Measurements from ENCODE around the gene RNASEH2A.
"Not testable (repeated sequence)": the region's sequence is repeated elsewhere in the genome, so short reads cannot be mapped to it uniquely, and the experiment has no call there.

Gene RNASEH2A

DNA sequence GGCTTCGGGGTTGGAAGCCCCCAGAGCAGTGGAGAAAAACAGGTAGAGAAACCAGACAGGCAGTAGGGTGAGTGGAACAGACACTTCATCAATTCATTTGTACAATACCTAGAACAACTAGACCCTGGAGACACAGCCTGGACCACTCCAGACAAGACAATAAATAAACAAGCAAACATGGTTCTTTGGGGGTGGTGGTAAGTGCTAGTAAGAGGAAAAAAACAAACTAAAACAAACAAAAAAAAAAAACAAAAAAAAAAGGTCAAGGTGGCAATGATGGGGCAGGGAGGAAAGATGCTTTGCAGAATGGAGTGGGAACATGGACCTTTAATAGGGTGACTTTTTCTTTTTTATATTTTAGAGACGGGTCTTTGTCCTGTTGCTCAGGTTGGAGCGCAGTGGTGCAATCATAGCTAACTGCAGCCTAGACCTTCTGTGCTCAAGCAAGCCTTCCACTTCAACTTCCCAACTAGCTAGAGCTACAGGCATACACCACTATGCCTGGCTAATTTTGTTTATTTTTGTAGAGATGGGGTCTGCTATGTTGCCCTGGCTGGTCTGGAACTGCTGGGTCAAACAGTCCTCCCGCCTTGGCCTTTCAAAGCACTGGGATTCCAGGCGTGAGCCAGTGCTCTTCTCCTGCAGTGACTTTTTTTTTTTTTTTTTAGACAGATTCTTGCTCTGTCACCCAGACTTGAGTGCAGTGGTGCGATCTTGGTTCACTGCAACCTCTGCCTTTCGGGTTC lies 12.0 kb upstream of the RNASEH2A start:
- Mint-ChIP-seq H3K9me3 (no peaks in the 10 kb centered on the region), H3K4me3 (peak overlapping the region; percentile 77), H3K27me3 (no peaks in the 10 kb centered on the region), H3K36me3 (no peaks in the 10 kb centered on the region), H3K27ac (peak overlapping the region; percentile 99), H3K4me1 (peaks cover 26% of the 10 kb centered on the region)
- no peak for ATAC-seq (ENCODE audit: low read depth)
- DNase-seq (ENCODE audit: low spot score in 2 of 2) = no peak

GRCh38 chr19:12794971-12795381 lies 11.4 kb upstream of the RNASEH2A start:
- H3K27me3 Mint-ChIP-seq = no peaks in the 10 kb centered on the region
- DNase-seq (ENCODE audit: low spot score in 2 of 2) = no peak
- ATAC-seq (ENCODE audit: low read depth) = no peak
- H3K4me3 Mint-ChIP-seq = no peak overlapping the region
- H3K36me3 Mint-ChIP-seq = no peaks in the 10 kb centered on the region
- no peaks in the 10 kb centered on the region for H3K9me3 Mint-ChIP-seq
- H3K27ac Mint-ChIP-seq = peak overlapping the region; percentile 99
- peaks cover 26% of the 10 kb centered on the region for H3K4me1 Mint-ChIP-seq

DNA sequence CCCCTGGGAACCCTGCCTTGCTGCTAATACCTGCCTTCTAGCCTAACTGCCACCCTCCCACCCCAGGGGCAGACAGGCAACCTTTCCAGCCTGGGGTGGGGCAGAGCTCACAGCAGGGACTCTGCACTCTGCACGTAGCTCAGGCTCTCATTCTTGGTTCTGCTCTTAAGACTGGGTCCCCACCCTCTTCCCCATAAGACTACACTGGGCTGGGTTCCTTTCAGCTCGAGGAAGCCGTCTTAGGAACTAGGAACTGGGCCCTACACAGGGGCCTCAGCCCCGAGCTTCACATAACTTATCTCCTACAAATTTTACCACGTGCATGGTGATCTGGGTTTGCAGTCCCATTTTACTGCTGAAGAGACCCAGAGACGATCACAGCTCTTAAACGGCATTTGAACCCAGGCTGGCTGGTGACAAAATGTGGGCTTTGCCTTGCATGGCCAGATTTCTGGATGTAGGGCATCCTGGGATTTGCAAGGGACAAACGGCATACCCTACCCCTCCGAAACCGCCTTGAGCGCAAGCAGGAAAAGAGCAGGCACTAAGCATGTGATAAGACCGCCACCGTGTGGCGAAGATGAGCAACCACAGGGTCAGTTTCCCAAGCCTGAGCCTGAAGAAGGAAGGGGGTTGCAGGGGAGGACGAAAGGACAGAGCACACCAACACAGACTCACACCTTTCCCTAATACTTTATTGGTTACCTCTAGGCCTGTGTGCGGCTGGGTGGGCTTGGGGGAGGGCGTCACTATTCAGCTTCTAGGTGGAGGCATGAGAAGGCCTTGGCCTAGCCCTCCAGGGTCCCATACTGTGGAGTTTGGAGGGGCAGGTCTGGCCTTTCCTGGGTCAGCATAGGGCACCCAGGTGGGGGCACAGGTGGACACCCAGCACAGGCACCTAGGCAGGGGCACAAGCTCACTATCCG lies 10.0 kb upstream of the RNASEH2A start:
- Mint-ChIP-seq H3K27me3 (no peaks in the 10 kb centered on the region), H3K4me1 (peaks cover 20% of the 10 kb centered on the region), H3K27ac (peak overlapping the region; percentile 85), H3K4me3 (peak overlapping the region; percentile 83), H3K36me3 (no peaks in the 10 kb centered on the region), H3K9me3 (no peaks in the 10 kb centered on the region)
- DNase-seq (ENCODE audit: low spot score in 2 of 2) = peak; percentile 74 to 75
- no peak for ATAC-seq (ENCODE audit: low read depth)

GRCh38 chr19:12797141-12797587 lies 9.2 kb upstream of the RNASEH2A start:
- no peak for DNase-seq (ENCODE audit: low spot score in 2 of 2)
- Mint-ChIP-seq H3K27me3 (no peaks in the 10 kb centered on the region), H3K4me1 (peaks cover 20% of the 10 kb centered on the region), H3K9me3 (no peaks in the 10 kb centered on the region), H3K4me3 (no peak overlapping the region), H3K36me3 (no peaks in the 10 kb centered on the region), H3K27ac (no peak overlapping the region)
- ATAC-seq (ENCODE audit: low read depth) = no peak

DNA sequence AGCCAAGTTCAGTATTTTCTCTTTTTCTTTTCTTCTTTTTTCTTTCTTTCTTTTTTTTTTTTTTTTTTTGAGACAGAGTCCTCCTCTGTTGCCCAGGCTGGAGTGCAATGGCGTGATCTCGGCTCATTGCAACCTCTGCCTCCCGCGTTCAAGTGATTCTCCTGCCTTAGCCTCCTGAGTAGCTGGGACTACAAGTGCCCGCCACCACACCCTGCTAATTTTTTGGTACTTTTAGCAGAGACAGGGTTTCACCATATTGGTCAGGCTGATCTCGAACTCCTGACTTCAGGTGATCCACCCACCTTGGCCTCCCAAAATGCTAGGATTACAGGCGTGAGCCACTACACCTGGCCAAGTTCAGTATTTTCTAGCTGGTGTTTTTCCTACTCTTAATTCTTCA lies 8.8 kb upstream of the RNASEH2A start:
- not testable (repeated sequence) for DNase-seq (ENCODE audit: low spot score in 2 of 2); H3K4me3 Mint-ChIP-seq; H3K27me3 Mint-ChIP-seq; H3K9me3 Mint-ChIP-seq; H3K27ac Mint-ChIP-seq; ATAC-seq (ENCODE audit: low read depth); H3K36me3 Mint-ChIP-seq
- peaks cover 25% of the 10 kb centered on the region for H3K4me1 Mint-ChIP-seq

DNA sequence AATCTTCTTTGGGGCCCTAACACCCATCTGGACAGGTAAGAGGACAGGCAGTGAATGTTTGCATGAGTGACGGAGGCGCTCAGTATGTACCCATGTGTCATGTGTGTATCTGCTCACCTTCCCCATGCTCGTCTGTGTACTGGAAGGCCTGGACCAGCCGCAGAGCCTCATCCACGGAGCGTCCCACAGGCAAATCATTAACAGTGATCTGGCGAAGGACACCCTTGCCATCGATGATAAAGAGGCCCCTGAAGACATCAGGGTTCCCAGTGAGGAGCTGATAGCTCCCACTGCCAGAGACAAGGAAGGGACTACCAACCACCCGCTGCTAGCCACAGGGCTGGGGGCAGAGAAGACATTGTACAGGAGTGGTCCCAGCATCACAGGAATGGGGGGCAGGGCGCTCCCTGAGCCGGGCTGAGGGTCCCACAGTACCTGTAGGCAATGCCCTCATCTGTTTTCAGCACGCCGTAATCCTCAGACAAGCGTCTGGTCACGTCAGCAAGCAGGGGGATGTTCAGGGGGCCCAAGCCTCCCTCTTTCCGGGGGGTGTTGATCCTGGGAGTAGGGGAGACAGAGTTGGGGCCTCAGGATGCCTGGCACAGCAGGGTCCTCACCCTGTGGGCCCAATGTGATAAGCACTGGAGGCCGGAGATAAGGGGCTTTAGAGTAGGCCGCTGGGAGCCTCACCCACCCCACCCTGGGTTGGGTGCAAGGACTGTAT lies 6.5 kb upstream of the RNASEH2A start:
- no peak overlapping the region for H3K27ac Mint-ChIP-seq
- peaks cover 2% of the 10 kb centered on the region for H3K27me3 Mint-ChIP-seq
- DNase-seq (ENCODE audit: low spot score in 2 of 2) = no peak

DNA sequence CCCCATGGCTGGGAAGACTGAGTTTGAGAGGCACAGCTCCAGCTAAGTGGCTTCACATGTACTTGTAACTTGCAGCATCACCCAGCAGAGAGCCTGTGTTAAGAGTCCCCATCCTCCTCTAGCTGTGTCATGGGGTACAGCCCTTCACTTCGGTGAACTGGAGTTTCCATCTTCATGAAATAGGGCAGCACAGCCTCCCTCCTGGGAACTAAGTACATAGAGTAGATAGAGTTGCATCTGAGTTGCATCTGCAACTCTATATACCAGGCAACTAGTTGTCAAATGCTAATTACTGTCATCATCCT lies 6.0 kb upstream of the RNASEH2A start:
- ATAC-seq (ENCODE audit: low read depth) (no peak), DNase-seq (ENCODE audit: low spot score in 2 of 2) (no peak)
- H3K4me3 Mint-ChIP-seq = peak overlapping the region; percentile 84
- peaks cover 21% of the 10 kb centered on the region for H3K4me1 Mint-ChIP-seq
- H3K9me3 Mint-ChIP-seq = no peaks in the 10 kb centered on the region
- no peaks in the 10 kb centered on the region for H3K36me3 Mint-ChIP-seq
- peaks cover 2% of the 10 kb centered on the region for H3K27me3 Mint-ChIP-seq
- no peak overlapping the region for H3K27ac Mint-ChIP-seq

More for the DNA sequence above, 6.5 kb upstream of the RNASEH2A start:
- Mint-ChIP-seq H3K4me3 (no peak overlapping the region), H3K36me3 (no peaks in the 10 kb centered on the region), H3K4me1 (peaks cover 21% of the 10 kb centered on the region), H3K9me3 (no peaks in the 10 kb centered on the region)
- ATAC-seq (ENCODE audit: low read depth) = no peak

DNA sequence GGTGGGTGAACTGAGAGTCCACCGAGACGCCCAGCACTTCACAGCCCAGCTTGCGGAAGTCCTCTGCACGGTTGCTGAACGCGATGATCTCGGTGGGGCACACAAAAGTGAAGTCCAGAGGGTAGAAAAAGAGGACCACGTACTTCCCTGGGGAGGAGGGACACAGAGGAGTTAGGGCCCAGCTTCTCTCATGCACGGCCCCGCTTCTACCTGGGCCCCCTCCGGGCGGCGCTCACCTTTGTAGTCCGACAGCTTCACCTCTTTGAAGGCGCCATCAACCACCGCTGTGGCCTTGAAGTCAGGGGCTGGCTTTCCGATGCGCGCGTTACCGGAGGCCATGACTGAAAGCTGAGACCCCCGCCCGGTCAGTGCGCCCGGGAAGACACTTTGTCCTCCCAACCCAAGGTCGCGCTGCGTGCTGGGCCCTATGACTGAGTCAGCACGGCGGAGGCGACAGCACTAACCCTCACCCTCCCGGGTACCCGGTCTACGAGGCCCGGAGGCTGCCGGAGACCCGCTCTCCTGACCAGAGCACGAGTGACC lies 5.4 kb upstream of the RNASEH2A start:
- Mint-ChIP-seq H3K27ac (no peak overlapping the region), H3K4me1 (peaks cover 19% of the 10 kb centered on the region), H3K27me3 (peaks cover 2% of the 10 kb centered on the region), H3K4me3 (peak overlapping the region; percentile 84), H3K9me3 (no peaks in the 10 kb centered on the region), H3K36me3 (no peaks in the 10 kb centered on the region)
- DNase-seq (ENCODE audit: low spot score in 2 of 2) (no peak), ATAC-seq (ENCODE audit: low read depth) (no peak)

- Mint-ChIP-seq H3K4me3 (peak within 1 kb of the TSS; percentile 84), H3K4me1 (peaks cover 18% of the 10 kb centered on the region), H3K9me3 (no peaks in the 10 kb centered on the region), H3K36me3 (no peaks in the 10 kb centered on the region), H3K27me3 (peaks cover 2% of the 10 kb centered on the region), H3K27ac (no peak within 1 kb of the TSS)
- peak; percentile 65 to 67 for DNase-seq (ENCODE audit: low spot score in 2 of 2)
- ATAC-seq (ENCODE audit: low read depth) = peak; percentile 65
These were observed 4.7 kb upstream of the RNASEH2A start, which contains the start of the genes PRDX2 and THSD8 for GRCh38 chr19:12801466-12802266. Gene PRDX2 (minus strand): TSS chr19:12801800. CDS start chr19:12801261, 539 bp downstream. Gene THSD8 (plus strand): TSS chr19:12802069. CDS start chr19:12802072, 3 bp downstream.

DNA sequence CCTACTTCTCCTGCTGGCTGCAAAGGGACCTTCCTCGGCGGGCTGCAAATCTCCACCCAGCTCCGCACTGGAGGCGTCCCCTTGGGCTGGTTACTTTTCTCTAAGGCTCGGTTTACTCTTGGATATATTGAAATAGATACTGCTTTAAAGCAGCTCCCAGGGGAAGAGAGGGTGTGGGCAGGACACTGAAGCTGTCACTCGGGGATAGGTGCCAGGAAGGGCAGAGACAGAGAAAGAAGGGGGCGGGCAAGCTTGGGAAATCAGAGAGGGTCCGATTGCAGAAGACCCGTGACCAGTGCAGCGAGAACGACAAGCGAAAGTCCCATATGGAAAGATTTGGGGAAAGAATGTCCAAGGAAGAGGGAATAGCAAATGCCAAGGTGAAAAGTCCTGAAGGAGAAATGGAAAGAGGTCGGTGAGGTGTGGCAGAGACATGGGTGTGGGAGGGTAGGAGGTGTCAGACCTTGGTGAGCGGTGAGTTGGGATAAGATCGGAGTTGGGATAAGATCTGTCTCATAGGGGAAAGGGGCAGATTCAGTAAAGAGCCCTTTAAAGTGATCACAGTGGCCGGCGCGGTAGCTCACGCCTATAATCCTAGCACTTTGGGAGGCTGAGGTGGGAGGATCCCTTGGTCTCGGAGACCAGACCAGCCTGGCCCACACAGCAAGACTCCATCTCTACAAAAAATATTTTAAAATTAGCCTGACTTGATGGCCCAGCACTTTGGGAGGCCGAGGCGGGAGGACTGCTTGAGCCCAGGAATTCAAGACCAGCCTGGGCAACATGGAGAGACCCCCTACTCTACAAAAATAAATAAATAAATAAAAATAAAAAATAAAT lies 3.9 kb upstream of the RNASEH2A start:
- no peak overlapping the region for H3K27ac Mint-ChIP-seq
- H3K4me3 Mint-ChIP-seq = peak overlapping the region; percentile 84
- no peaks in the 10 kb centered on the region for H3K36me3 Mint-ChIP-seq
- ATAC-seq (ENCODE audit: low read depth) (no peak), DNase-seq (ENCODE audit: low spot score in 2 of 2) (no peak)
- peaks cover 2% of the 10 kb centered on the region for H3K27me3 Mint-ChIP-seq
- peaks cover 20% of the 10 kb centered on the region for H3K4me1 Mint-ChIP-seq
- H3K9me3 Mint-ChIP-seq = no peaks in the 10 kb centered on the region

DNA sequence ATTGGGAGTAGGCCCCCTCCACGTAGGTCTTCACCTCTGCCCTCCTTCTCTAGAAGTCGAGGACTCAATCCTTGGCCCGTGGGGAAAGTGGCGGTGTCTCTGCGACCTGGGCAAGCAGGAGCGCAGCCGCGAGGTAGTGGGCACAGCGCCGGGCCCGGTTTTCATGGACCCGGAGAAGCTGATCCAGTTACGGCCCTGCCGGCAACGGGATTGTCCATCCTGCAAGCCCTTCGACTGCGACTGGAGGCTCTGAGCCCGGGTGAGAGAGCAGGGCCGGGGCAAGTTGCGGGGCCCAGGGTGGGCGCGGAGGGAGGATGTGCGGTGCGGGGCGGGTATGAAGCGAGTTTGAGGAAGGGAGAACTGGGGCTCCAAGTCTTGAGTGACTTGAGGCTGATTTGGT lies 2.3 kb upstream of the RNASEH2A start:
- no peak overlapping the region for H3K27ac Mint-ChIP-seq
- ATAC-seq (ENCODE audit: low read depth) (no peak), DNase-seq (ENCODE audit: low spot score in 2 of 2) (no peak)
- H3K4me1 Mint-ChIP-seq = peaks cover 23% of the 10 kb centered on the region
- H3K36me3 Mint-ChIP-seq = no peaks in the 10 kb centered on the region
- H3K4me3 Mint-ChIP-seq = no peak overlapping the region
- no peaks in the 10 kb centered on the region for H3K9me3 Mint-ChIP-seq
- peaks cover 2% of the 10 kb centered on the region for H3K27me3 Mint-ChIP-seq

GRCh38 chr19:12815088-12815487 lies 8.7 kb downstream of the RNASEH2A start:
- no peaks in the 10 kb centered on the region for H3K27me3 Mint-ChIP-seq
- H3K27ac Mint-ChIP-seq = no peak overlapping the region
- H3K4me3 Mint-ChIP-seq = no peak overlapping the region
- H3K9me3 Mint-ChIP-seq = no peaks in the 10 kb centered on the region
- no peak for DNase-seq (ENCODE audit: low spot score in 2 of 2)
- H3K4me1 Mint-ChIP-seq = no peaks in the 10 kb centered on the region
- no peak for ATAC-seq (ENCODE audit: low read depth)
- peaks cover 16% of the 10 kb centered on the region for H3K36me3 Mint-ChIP-seq

Data from memory B cell (primary cell).